Neural progenitor cell (in vitro differentiated cells): ENCODE data around the gene LARGE1.

Experiments
- EZH2 ChIP-seq: fragments of 200-600 bp; sonication (generic); IDR thresholded peaks from 2 replicates; pipeline ENCODE4 v1.6.1; 2017; ENCODE audit warnings: antibody characterized with exemption, mild to moderate bottlenecking, moderate library complexity
- TF ChIP-seq, protein P1 (sequence below): fragments of 200-600 bp; sonication (generic); IDR thresholded peaks from 2 replicates; pipeline ENCODE4 v1.5.1; 2017; ENCODE audit warnings: antibody characterized with exemption, mild to moderate bottlenecking

DNA sequence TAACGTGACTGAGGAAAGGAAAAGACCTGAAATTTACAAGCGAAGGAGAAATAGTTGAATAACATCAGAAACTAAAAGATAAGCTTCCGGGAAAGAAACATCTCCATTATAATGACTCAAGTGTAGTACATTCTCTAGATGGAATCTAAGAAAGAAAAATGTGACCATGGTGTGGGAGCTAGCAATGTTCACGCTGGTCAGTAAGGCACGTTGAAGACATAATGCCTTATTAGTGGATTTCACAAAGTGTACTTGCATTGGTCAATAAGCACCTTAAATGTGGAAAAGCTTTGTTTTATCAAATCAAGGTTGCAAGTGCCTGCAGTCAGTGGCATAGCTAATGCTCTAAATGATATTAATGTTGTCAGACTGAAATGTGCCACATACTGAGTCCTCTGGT, 2.8 kb upstream of the LARGE1 start:
- no peak for TF ChIP-seq EZH2
- TF ChIP-seq, protein P1, sequence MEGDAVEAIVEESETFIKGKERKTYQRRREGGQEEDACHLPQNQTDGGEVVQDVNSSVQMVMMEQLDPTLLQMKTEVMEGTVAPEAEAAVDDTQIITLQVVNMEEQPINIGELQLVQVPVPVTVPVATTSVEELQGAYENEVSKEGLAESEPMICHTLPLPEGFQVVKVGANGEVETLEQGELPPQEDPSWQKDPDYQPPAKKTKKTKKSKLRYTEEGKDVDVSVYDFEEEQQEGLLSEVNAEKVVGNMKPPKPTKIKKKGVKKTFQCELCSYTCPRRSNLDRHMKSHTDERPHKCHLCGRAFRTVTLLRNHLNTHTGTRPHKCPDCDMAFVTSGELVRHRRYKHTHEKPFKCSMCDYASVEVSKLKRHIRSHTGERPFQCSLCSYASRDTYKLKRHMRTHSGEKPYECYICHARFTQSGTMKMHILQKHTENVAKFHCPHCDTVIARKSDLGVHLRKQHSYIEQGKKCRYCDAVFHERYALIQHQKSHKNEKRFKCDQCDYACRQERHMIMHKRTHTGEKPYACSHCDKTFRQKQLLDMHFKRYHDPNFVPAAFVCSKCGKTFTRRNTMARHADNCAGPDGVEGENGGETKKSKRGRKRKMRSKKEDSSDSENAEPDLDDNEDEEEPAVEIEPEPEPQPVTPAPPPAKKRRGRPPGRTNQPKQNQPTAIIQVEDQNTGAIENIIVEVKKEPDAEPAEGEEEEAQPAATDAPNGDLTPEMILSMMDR, result no peak
